ENCODE measurements around the gene NTF3.
A peak's percentile ranks its signal among the peaks of the same experiment; 100 is the strongest.

Gene NTF3

DNA sequence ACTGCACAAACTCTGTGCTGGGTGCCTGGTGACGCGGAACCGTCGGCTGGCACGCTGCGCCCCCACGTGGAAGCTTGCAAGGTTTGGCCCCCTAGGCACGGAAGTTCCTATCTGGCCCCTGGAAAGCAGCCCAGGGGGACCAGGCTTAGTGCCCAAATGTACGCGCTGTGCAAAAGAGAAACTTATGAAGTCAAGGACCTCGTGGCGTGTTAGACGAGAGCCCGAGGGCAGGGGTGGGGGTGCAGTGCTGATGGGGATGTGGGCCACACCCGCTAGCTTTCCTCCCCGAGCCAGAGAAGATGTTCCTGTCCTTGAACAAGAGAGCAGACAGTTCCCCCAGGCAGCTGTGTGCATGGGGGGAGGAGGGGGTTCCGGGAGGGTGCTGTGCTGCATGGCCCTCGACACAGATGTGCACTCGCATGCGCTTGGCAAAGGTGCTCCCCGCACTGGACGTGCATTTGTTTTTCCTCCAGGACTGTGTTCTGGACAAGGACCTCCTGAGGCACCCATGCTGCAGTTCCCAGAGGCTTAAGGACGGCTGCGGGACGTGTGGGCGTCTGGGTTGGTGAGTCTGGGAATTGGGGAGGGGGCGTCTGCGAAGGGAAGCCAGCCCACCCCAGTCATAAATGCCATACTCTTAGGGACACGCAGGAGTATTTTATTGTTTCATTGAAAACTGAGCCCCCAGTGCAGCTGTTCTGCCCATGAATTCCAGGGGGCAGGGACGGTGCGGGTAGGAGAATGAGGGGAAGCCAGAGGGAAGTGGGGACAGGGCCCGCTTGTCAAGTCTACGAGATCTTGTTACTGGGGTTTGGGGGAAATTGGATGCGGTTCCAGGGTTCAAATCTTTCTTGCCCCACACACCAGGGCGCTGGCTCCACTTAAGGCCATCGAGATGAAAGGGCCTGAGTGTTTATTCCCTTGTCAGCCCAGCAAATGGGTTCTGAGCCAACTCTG is 80.0 kb downstream of the NTF3 start:
- peak in 1 of 2 donors; percentile 51 for ATAC-seq (replicated peaks)
- no peak overlapping the region for H3K4me3 Mint-ChIP-seq
- DNase-seq = no peak
- no peak overlapping the region for H3K27ac Mint-ChIP-seq
- H3K9me3 Mint-ChIP-seq = no peaks in the 10 kb centered on the region
- H3K4me1 Mint-ChIP-seq = peaks cover 0 to 1% of the 10 kb centered on the region in 2 donors
- no peaks in the 10 kb centered on the region for H3K36me3 Mint-ChIP-seq
- peaks cover 15 to 19% of the 10 kb centered on the region in 2 donors for H3K27me3 Mint-ChIP-seq

DNA sequence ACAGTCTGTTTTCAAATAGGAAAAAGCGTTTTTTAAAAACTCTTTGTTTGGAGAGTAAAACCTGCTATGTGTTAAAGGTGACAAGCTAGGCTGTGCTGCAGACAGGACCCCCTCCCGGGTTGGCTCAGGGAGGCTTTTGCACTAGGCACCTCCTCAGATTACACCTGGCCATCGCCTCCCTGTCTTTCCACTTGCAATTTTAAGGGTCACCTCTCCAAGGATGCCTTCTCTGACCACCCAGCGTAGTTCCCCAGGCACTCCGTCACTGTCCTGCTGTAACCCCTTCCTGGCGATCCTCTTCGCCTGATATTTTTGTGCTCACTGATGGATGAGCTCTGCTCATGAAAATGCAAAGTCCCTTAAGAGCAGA is 80.7 kb downstream of the NTF3 start:
- Mint-ChIP-seq H3K4me1 (peaks cover 0 to 1% of the 10 kb centered on the region in 2 donors), H3K36me3 (no peaks in the 10 kb centered on the region), H3K9me3 (no peaks in the 10 kb centered on the region), H3K4me3 (no peak overlapping the region), H3K27me3 (peaks cover 11 to 19% of the 10 kb centered on the region in 2 donors), H3K27ac (no peak overlapping the region)
- ATAC-seq (replicated peaks) = no peak
- DNase-seq = no peak

DNA sequence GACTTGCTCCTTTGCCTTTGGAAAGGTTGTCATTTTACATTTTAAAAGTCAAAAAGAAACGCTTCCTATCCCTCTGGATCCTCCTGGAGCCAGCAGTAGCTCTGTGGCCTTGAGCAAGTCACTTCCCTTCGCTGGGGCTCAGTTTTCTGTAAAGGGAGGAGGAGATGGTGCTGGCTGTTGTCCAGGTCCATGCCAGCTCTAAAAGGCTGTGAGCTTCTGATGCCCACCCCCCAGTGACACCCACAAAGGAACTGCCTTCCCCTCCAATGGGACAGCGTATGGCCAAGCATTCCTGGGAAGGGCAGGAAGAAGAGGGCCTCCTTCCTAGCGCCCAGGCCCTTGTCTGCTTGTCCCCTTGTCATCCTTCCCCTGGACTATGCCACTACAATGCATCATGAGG is 81.5 kb downstream of the NTF3 start:
- Mint-ChIP-seq H3K4me1 (peaks cover 0 to 1% of the 10 kb centered on the region in 2 donors), H3K4me3 (no peak overlapping the region), H3K36me3 (no peaks in the 10 kb centered on the region), H3K9me3 (no peaks in the 10 kb centered on the region), H3K27me3 (peaks cover 10 to 19% of the 10 kb centered on the region in 2 donors), H3K27ac (no peak overlapping the region)
- ATAC-seq (replicated peaks) (no peak), DNase-seq (no peak)

DNA sequence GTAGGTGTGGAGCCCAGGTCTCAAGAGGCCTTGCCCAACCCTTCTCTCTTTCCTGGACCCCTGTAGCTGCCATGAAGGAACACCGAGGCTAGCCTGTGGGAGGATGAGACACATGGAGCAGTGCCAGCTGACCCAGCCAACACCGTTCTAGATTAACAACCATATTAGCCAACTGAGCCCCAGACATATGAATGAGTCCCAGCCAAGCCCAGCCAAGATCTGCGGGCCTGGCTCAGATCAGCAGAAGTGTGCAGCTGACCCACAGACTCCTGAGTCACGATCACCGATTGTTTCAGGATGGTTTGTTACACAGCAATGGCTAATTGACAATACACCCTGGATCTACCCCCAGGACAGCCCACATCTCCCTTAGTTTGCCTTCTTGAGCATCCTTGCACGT is 82.1 kb downstream of the NTF3 start:
- DNase-seq = no peak
- H3K4me1 Mint-ChIP-seq = peaks cover 0 to 1% of the 10 kb centered on the region in 2 donors
- no peak overlapping the region for H3K4me3 Mint-ChIP-seq
- no peak overlapping the region for H3K27ac Mint-ChIP-seq
- H3K36me3 Mint-ChIP-seq = no peaks in the 10 kb centered on the region
- H3K9me3 Mint-ChIP-seq = no peaks in the 10 kb centered on the region
- H3K27me3 Mint-ChIP-seq = peaks cover 10 to 19% of the 10 kb centered on the region in 2 donors
- no peak for ATAC-seq (replicated peaks)

DNA sequence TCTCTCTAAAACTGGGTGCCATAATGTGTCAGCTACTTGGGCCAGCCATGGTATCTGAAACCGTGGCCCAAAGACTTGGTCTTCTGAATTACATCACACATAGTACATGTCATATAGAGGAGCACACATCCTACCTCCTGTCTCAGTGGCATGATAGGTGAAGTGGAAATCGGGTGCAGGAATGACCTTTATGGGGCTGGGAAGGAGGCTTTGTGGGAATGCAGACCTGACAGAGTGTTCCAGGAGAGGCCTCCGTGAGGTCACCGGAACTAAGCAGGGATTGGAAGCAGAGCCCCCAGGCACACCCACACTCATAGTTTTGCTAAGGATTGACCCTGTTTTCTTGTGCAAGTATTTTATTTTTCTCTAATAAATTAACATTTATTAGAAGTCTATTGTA is 82.6 kb downstream of the NTF3 start:
- H3K27ac Mint-ChIP-seq = no peak overlapping the region
- no peaks in the 10 kb centered on the region for H3K36me3 Mint-ChIP-seq
- no peak for DNase-seq
- ATAC-seq (replicated peaks) = no peak
- peaks cover 0 to 1% of the 10 kb centered on the region in 2 donors for H3K4me1 Mint-ChIP-seq
- no peaks in the 10 kb centered on the region for H3K9me3 Mint-ChIP-seq
- no peak overlapping the region for H3K4me3 Mint-ChIP-seq
- peaks cover 10 to 20% of the 10 kb centered on the region in 2 donors for H3K27me3 Mint-ChIP-seq

DNA sequence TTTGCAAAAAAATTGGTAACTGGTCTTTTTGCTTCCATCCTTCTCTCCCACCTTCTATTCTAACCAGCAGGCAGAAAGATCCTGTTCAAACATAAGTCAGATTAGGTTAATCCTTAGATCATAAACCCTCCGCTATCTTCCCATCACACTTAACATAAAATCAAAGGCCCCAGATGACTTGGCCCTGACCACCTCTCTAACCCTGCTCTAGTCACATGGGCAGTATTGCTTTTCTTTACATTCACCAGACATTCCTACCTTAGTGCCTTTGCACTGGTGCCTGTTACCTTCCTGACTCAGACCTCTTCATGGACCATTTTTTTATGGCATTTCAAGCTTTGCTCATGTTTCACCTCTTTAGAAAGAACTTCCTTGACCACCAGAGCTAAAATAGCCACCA is 83.5 kb downstream of the NTF3 start:
- Mint-ChIP-seq H3K4me3 (no peak overlapping the region), H3K9me3 (no peaks in the 10 kb centered on the region), H3K27ac (no peak overlapping the region), H3K4me1 (peaks cover 0 to 1% of the 10 kb centered on the region in 2 donors), H3K36me3 (no peaks in the 10 kb centered on the region), H3K27me3 (peaks cover 10 to 23% of the 10 kb centered on the region in 2 donors)
- no peak for DNase-seq
- ATAC-seq (replicated peaks) = no peak

DNA sequence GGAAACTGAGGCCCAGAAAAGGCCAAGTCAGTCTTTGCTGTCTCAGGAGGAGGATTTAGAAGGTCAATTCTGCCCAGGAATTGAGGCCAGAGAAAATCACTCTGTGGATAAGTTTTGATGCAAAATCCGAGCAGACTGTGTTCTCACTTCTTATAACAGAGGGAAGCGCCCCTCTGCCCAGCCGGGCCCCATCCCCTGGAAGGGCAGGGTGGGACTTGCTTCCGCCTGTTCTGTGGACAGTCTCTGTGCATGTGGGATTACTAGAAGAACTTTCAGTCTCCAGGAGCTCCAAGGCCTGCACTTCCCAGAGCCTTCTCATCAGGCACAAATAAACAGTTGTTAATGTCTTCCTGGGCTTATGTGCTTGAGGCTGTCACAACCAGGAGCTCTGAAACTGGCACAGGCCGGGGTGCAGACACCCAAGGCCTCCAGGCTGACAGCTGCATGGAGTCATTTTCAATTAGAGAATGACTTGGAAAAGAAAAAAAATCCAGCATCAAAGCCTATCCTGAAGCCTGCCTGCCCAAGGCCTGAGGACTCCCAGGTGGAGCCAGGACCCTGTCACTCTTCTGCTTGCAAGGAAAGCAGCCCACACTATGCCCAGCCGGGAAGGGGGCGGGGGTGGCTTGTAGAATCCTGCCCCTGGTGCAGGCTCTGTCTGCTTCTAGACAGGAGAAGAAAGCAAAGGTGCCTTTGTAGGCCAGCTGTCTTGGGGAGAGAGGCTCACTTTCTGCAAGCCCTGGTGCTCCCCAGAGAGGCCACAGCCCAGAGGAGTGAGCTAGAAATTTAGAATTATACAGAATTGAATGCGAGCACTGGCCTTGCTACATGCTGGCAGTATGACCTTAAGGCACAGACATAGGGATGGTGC is 84.7 kb downstream of the NTF3 start:
- Mint-ChIP-seq H3K36me3 (no peaks in the 10 kb centered on the region), H3K4me3 (no peak overlapping the region), H3K4me1 (peaks cover 0 to under 1% of the 10 kb centered on the region in 2 donors), H3K27me3 (peaks cover 10 to 12% of the 10 kb centered on the region in 2 donors), H3K27ac (no peak overlapping the region), H3K9me3 (no peaks in the 10 kb centered on the region)
- ATAC-seq (replicated peaks) (no peak), DNase-seq (no peak)

DNA sequence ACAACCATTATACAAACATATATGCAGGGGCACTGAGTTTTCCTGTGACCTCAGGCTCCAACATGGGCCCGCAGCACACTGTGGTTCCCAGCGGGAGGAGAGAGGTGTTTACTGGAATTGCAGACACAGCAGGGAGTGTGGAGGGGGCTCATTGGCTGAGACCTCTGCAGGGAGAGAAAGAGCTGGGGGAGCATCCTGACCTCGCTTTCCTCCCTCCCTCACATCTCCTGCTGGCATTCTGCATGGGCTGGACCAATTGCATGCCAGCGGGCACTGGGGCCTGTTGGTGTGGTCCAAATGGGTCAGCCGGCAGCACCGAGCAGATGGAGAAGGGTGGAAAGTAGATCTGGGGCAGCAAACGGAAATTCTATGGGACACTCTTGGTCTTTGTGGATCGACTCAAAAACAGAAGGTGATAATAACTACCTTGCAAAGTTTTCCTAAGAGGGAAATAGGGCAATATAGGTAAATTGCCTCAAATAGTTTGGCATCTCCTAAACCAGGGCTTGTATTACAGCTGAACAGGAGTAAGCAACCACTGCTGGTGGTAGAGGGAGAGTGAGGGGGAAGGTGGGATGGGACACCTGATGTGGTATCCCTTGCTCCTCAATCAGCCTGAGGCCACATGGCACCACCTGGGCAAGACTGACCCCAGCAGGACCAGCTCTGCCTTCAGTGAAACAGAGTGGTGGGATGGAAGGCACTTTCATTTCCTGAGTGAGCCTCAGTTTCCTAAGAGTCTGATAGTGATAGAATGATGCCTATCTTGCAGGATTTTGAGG is 86.9 kb downstream of the NTF3 start:
- DNase-seq (no peak), ATAC-seq (replicated peaks) (no peak)
- Mint-ChIP-seq H3K9me3 (no peaks in the 10 kb centered on the region), H3K36me3 (no peaks in the 10 kb centered on the region), H3K27ac (no peak overlapping the region), H3K4me1 (no peaks in the 10 kb centered on the region), H3K27me3 (peaks cover 4 to 11% of the 10 kb centered on the region in 2 donors), H3K4me3 (no peak overlapping the region)

DNA sequence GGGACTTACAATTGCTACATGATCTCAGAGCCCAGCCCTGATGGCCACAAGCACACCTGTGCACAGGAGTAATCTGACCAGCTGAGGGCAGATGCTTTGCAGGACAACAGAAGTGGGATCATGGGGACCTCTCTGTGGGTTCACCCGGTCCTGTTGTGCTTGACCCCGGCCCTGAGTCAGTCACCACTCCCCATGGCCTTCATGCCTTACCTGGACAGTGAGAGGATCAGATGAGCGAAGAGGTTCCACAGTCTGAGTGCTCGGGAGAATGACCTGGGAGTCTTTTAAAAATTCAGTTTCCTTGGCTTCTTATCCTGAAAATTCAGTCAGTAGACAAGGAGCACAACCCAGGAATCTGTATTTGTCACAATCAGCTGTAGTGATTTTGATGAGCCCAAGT is 88.1 kb downstream of the NTF3 start:
- ATAC-seq (replicated peaks) = no peak
- Mint-ChIP-seq H3K27me3 (peaks cover 0 to 4% of the 10 kb centered on the region in 2 donors), H3K27ac (no peak overlapping the region), H3K9me3 (no peaks in the 10 kb centered on the region), H3K4me3 (no peak overlapping the region), H3K4me1 (no peaks in the 10 kb centered on the region), H3K36me3 (no peaks in the 10 kb centered on the region)
- DNase-seq = no peak

DNA sequence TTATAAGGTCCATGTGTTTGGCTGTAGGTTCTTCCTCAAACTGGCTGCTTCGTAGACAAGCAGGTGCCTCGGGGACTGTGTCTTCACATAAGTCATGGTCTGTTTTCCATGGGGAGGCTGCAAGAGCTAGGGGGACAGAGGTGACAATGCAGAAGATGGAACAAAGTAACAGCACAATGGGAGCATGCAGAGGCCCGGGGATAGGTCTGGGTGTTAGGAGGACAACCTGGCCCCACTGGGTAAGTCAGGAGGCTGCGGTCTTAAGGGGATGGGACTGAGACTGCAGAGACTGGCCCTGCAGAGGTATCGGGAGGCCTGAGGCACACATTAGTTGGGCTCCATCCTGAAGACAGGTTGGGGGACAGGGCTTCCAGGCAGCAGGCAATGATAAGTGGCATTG is 88.9 kb downstream of the NTF3 start:
- Mint-ChIP-seq H3K4me1 (no peaks in the 10 kb centered on the region), H3K4me3 (no peak overlapping the region), H3K27ac (no peak overlapping the region), H3K9me3 (no peaks in the 10 kb centered on the region), H3K36me3 (no peaks in the 10 kb centered on the region), H3K27me3 (peaks cover 0 to 4% of the 10 kb centered on the region in 2 donors)
- ATAC-seq (replicated peaks) (no peak), DNase-seq (no peak)

DNA sequence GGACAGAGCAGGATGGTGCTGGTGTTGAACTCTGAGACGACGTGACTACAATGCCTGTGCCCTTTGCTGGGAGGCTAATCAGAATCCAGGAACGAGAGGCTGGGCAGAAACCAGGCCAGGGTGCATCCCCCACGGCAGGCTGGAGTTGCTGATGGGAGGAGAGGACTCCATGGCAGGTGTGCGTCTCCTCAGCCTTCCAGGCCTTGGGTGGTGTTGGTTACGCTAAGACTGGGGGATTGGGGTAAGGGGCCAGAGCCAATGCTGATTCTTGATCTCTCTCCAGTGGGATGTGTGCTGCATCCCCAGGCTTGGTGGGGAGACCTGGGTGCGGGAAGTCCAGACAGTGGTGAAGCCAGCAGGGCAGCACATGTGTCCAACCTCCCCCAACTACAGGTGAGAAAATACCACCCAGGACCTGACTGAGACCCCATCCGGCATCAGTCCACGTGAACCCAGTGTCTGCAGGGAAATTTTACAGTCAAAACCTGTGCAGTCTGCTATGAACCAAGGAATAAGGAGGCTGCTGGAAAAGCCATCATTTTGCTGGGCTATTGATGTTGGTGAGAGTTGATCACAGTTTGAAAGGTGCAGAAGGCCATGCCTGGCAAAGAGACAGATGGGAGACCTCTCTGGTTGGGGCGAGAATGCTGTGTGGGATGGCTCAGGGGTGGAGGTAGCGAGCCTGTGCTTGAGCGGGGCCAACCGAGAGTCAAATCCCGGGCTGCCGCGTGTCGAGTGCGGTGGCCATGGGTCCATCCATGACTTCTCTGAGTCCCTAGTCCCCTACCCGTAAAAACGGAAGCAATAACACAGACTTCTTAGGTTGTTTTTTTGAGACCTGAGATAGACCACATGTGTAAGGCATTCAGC is 89.8 kb downstream of the NTF3 start:
- no peaks in the 10 kb centered on the region for H3K9me3 Mint-ChIP-seq
- H3K4me1 Mint-ChIP-seq = no peaks in the 10 kb centered on the region
- H3K27me3 Mint-ChIP-seq = peaks cover 0 to 4% of the 10 kb centered on the region in 2 donors
- no peak overlapping the region for H3K27ac Mint-ChIP-seq
- DNase-seq = no peak
- no peak for ATAC-seq (replicated peaks)
- no peaks in the 10 kb centered on the region for H3K36me3 Mint-ChIP-seq
- no peak overlapping the region for H3K4me3 Mint-ChIP-seq

DNA sequence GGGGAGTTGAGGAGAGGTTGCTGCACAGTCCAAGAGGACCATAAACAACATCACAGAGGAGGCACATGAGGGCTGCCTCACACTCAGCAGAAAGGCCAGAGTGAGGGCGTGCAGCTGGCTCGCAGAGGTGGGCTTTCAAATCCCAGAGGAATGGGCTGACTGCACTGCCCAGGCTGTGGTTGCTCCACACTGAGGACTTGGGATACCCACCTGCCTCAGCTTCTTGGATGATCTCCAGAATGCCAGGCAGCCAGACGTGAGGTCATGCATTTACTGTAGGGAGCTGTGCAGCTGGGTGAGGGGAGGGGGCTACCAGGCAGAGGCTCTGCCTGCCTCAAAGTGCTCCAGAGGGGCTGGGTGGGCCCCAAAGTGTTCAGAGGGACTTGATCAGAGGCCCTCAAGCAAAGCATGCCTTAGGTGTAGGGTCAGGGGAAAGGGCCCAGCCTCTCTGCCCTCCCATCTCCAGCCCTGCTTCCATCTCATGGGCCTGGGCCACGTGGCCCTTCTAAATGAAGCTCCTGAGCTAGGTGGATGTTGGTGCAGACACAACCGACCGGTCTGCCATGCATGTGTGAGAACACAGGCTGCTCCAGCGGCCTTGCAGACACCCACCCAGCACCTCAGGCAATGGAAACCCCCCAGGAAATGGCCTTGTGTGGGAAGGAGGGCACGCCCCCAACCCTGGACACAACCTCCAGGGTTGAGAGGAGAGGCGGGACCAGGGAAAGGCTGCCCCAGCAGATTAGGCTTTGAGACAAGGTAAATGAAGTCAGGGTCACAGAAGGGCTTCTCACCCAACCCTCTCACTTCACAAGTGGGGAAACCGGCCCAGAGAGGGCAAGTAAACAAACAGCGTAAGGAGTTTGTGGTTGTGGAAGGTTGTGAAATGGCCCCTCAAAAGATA is 90.8 kb downstream of the NTF3 start:
- H3K36me3 Mint-ChIP-seq = no peaks in the 10 kb centered on the region
- no peaks in the 10 kb centered on the region for H3K9me3 Mint-ChIP-seq
- no peak overlapping the region for H3K4me3 Mint-ChIP-seq
- no peaks in the 10 kb centered on the region for H3K4me1 Mint-ChIP-seq
- no peak overlapping the region for H3K27ac Mint-ChIP-seq
- DNase-seq (no peak), ATAC-seq (replicated peaks) (no peak)
- peaks cover 0 to 4% of the 10 kb centered on the region in 2 donors for H3K27me3 Mint-ChIP-seq

Data from stimulated activated naive B cell treated with anti-CD40 and anti-IgM and Interleukin-4, amounts not matched to agents 10 μg/mL and 1 μg/mL and 100 μg/mL, for 72 hours (primary cell).